HCT116 (cell line): ENCODE data around the gene DLG2. TPM values are rescaled to one million over a fixed set of nuclear protein-coding genes. Genes with fewer than 3 reads are reported as not detected.

ENCODE experiments used
- ATAC-seq: fragments of 200-7000 bp; cut with Tn5 transposase; 2 replicates; pipeline ENCODE4 v1.9.1; 2020; ENCODE audit warnings: mild to moderate bottlenecking, moderate library complexity
- BruUV-seq: library from RNA; stranded (reverse); fragments of 400-500 nt; replicated peaks from 2 replicates; lab custom pipeline; 2021; lab: Mats Ljungman, UMichigan
- CTCF ChIA-PET: fragments of 300-600 bp; sonication (Branson Sonifier 250); formaldehyde crosslinking; loops from one replicate; lab custom pipeline; 2021; ENCODE audit warnings: antibody characterized with exemption; lab: Charles Lee
- POLR2A ChIA-PET: fragments of 300-600, 350-600 bp; sonication (Branson Sonifier 250); formaldehyde crosslinking; loops from one replicate; lab custom pipeline; 2021; ENCODE audit warnings: antibody characterized with exemption; lab: Charles Lee
- RAD21 ChIA-PET, 2 experiments: fragments of 300-600 bp; sonication (Branson Sonifier 250); formaldehyde crosslinking; loops; one replicate each; lab custom pipeline; 2023; ENCODE audit warnings: low total read pairs in 2 of 2; ENCODE audit not compliant: uncharacterized antibody in 2 of 2, unreplicated experiment in 2 of 2, low non-redundant PET in 1 of 2; lab: Charles Lee
- DNase-seq: peaks from one replicate; pipeline ENCODE4 v3.0.0-alpha.2; 2010; ENCODE audit warnings: low read depth, low spot score
- H2AFZ ChIP-seq: fragments of 200-600 bp; shearing (Covaris generic), sonication (generic); 2 replicates; pipeline ENCODE4 v1.6.1; 2017; ENCODE audit warnings: low read depth, mixed run types, mixed read lengths, antibody characterized with exemption, low read length; ENCODE audit not compliant: poor library complexity, severe bottlenecking
- H3K27ac ChIP-seq: 2 replicates; pipeline ENCODE4 v1.5.1; 2012; ENCODE audit warnings: low read depth, low read length
- H3K27me3 ChIP-seq: fragments of 200-600 bp; sonication (generic); 2 replicates; pipeline ENCODE4 v1.6.1; 2016; ENCODE audit warnings: mixed run types, low read length, mixed read lengths; ENCODE audit not compliant: insufficient read depth
- H3K36me3 ChIP-seq, 2 experiments: fragments of 200-500 bp in 1 of 2; fragments of 200-600 bp in 1 of 2; sonication (Bioruptor generic) in 1 of 2; sonication (generic) in 1 of 2; 2 replicates each; pipeline versions ENCODE4 v1.5.1 to v1.6.1; 2014 to 2016; ENCODE audit warnings: low read length in 2 of 2, inconsistent platforms in 1 of 2, mixed read lengths in 1 of 2, mixed run types in 1 of 2; ENCODE audit not compliant: insufficient read depth in 2 of 2, control insufficient read depth in 1 of 2
- H3K4me1 ChIP-seq, 2 experiments: fragments of 200-600 bp in 1 of 2; sonication (generic) in 1 of 2; 2 replicates each; pipeline versions ENCODE4 v1.5.1 to v1.6.1; 2012 to 2017; ENCODE audit warnings: low read length in 2 of 2, inconsistent platforms in 1 of 2, mild to moderate bottlenecking in 1 of 2, mixed read lengths in 1 of 2, mixed run types in 1 of 2, moderate library complexity in 1 of 2; ENCODE audit not compliant: insufficient read depth in 2 of 2, control insufficient read depth in 1 of 2
- H3K4me2 ChIP-seq: fragments of 200-600 bp; sonication (generic); 2 replicates; pipeline ENCODE4 v1.6.1; 2017; ENCODE audit warnings: mixed run types, low read length, mixed read lengths
- H3K4me3 ChIP-seq, 2 experiments: fragments of 200-600 bp in 1 of 2; sonication (generic) in 1 of 2; replicated peaks in 1 of 2; 2 replicates each; pipeline ENCODE4 v1.5.1; 2011 to 2016; ENCODE audit warnings: low read length in 2 of 2, control low read depth in 1 of 2, low read depth in 1 of 2, mild to moderate bottlenecking in 1 of 2, mixed read lengths in 1 of 2, mixed run types in 1 of 2
- H3K79me2 ChIP-seq: fragments of 200-600 bp; sonication (generic); 2 replicates; pipeline ENCODE4 v1.6.1; 2017; ENCODE audit warnings: mild to moderate bottlenecking, mixed run types, low read length, moderate library complexity, mixed read lengths; ENCODE audit not compliant: insufficient read depth
- H3K9ac ChIP-seq: fragments of 200-600 bp; sonication (generic); 2 replicates; pipeline ENCODE4 v1.6.1; 2016; ENCODE audit warnings: low read length, mixed read lengths
- H3K9me2 ChIP-seq: fragments of 200-600 bp; sonication (generic), shearing (Covaris generic); 2 replicates; pipeline ENCODE4 v1.6.1; 2017; ENCODE audit warnings: mixed run types, mild to moderate bottlenecking, moderate library complexity; ENCODE audit not compliant: insufficient read depth
- H3K9me3 ChIP-seq, 2 experiments: fragments of 200-500 bp in 1 of 2; fragments of 200-600 bp in 1 of 2; sonication (Bioruptor generic) in 1 of 2; sonication (generic) in 1 of 2; 2 replicates each; pipeline ENCODE4 v1.6.1; 2014 to 2017; ENCODE audit warnings: low read length in 2 of 2, mixed read lengths in 2 of 2, inconsistent platforms in 1 of 2, low read depth in 1 of 2, mild to moderate bottlenecking in 1 of 2, mixed run types in 1 of 2, moderate library complexity in 1 of 2; ENCODE audit not compliant: control insufficient read depth in 1 of 2, insufficient read depth in 1 of 2
- H4K20me1 ChIP-seq: fragments of 200-600 bp; sonication (generic), shearing (Covaris generic); 2 replicates; pipeline ENCODE4 v1.6.1; 2017; ENCODE audit warnings: mixed run types, mild to moderate bottlenecking, moderate library complexity; ENCODE audit not compliant: insufficient read depth
- CBX3 ChIP-seq: IDR thresholded peaks from 2 replicates; pipeline ENCODE4 v1.6.1; 2012; ENCODE audit warnings: low read depth
- CEBPB ChIP-seq: IDR thresholded peaks from 2 replicates; pipeline ENCODE4 v1.6.1; 2012; ENCODE audit warnings: low read depth
- CTCF ChIP-seq, 3 experiments: fragments of 200-600 bp in 1 of 3; sonication (generic) in 1 of 3; IDR thresholded peaks in 2 of 3; conservative IDR thresholded peaks in 1 of 3; 2 replicates each; pipeline ENCODE4 v1.5.1; 2012 to 2017; ENCODE audit warnings: low read depth in 2 of 3, low read length in 2 of 3, antibody characterized with exemption in 1 of 3, borderline replicate concordance in 1 of 3, control low read depth in 1 of 3, mild to moderate bottlenecking in 1 of 3, mixed read lengths in 1 of 3, mixed run types in 1 of 3, moderate library complexity in 1 of 3; ENCODE audit not compliant: insufficient read depth in 1 of 3
- ELF1 ChIP-seq: IDR thresholded peaks from 2 replicates; pipeline ENCODE4 v1.6.1; 2012; ENCODE audit warnings: low read depth, borderline replicate concordance
- EZH2 ChIP-seq: fragments of 200-600 bp; sonication (generic); IDR thresholded peaks from 2 replicates; pipeline ENCODE4 v1.6.1; 2017; ENCODE audit warnings: antibody characterized with exemption, mixed run types
- FOSL1 ChIP-seq: IDR thresholded peaks from 2 replicates; pipeline ENCODE4 v1.6.1; 2012; ENCODE audit warnings: low read depth
- MAX ChIP-seq: IDR thresholded peaks from 2 replicates; pipeline ENCODE4 v1.6.1; 2012
- POLR2A ChIP-seq: IDR thresholded peaks from 2 replicates; pipeline ENCODE4 v1.7.0; 2011; ENCODE audit warnings: borderline replicate concordance; ENCODE audit not compliant: insufficient read depth, insufficient read length; ENCODE audit errors: extremely low read depth
- POLR2AphosphoS5 ChIP-seq: IDR thresholded peaks from 2 replicates; pipeline ENCODE4 v1.6.1; 2011; ENCODE audit warnings: mild to moderate bottlenecking, low read depth, low read length, moderate library complexity
- RAD21 ChIP-seq: IDR thresholded peaks from 2 replicates; pipeline ENCODE4 v1.6.1; 2012; ENCODE audit warnings: low read depth, mild to moderate bottlenecking
- SRF ChIP-seq: IDR thresholded peaks from 2 replicates; pipeline ENCODE4 v1.6.1; 2012; ENCODE audit warnings: low read depth
- ZNF274 ChIP-seq: fragments of 200-500 bp; sonication (Bioruptor generic); IDR thresholded peaks from 2 replicates; pipeline ENCODE4 v1.6.1; 2014; ENCODE audit warnings: mild to moderate bottlenecking, low read depth, low read length, inconsistent platforms
- intact Hi-C: fragments of 100-400 bp; cut with micrococcal nuclease; formaldehyde crosslinking; loops from 2 replicates; pipeline ENCODE4 v1.10.0; 2022
- total RNA-seq: library from RNA; stranded (reverse); gene quantifications from one replicate; pipeline ENCODE4 v1.2.1, GENCODE V29; 2021; ENCODE audit not compliant: unreplicated experiment

DLG2 gene
- total RNA-seq, 1 experiment from 2014 or later = 2.4 TPM

GRCh38 chr11:85596886-85597285 lies 30.3 kb downstream of the DLG2 start:
- no peaks in the 10 kb centered on the region for H3K4me1 ChIP-seq
- no peak overlapping the region for H3K27ac ChIP-seq
- no peak overlapping the region for H3K4me2 ChIP-seq
- H3K9me3 ChIP-seq = no peaks in the 10 kb centered on the region
- RAD21 ChIA-PET = no interaction called here
- no peaks in the 10 kb centered on the region for H4K20me1 ChIP-seq
- POLR2A ChIA-PET = no interaction called here
- no peaks in the 10 kb centered on the region for H3K79me2 ChIP-seq
- no peaks in the 10 kb centered on the region for H3K27me3 ChIP-seq
- H2AFZ ChIP-seq = no peak overlapping the region
- no TSS peak for BruUV-seq
- intact Hi-C loops = loop anchor here (5.0 to 10.0 kb wide), 5 partner anchors 230 to 975 kb away; no protein-coding TSS in a partner anchor
- CTCF ChIA-PET = no interaction called here
- DNase-seq = no peak
- no peaks in the 10 kb centered on the region for H3K36me3 ChIP-seq
- ATAC-seq = no peak
- H3K4me3 ChIP-seq = no peak overlapping the region
- no peak overlapping the region for H3K9ac ChIP-seq
- H3K9me2 ChIP-seq = no peaks in the 10 kb centered on the region
- TF ChIP-seq SRF (no peak), ZNF274 (no peak), EZH2 (no peak), POLR2AphosphoS5 (no peak), CEBPB (no peak), CBX3 (no peak), FOSL1 (no peak), MAX (no peak)
- TF ChIP-seq, all 23 proteins: peak for 0

DNA sequence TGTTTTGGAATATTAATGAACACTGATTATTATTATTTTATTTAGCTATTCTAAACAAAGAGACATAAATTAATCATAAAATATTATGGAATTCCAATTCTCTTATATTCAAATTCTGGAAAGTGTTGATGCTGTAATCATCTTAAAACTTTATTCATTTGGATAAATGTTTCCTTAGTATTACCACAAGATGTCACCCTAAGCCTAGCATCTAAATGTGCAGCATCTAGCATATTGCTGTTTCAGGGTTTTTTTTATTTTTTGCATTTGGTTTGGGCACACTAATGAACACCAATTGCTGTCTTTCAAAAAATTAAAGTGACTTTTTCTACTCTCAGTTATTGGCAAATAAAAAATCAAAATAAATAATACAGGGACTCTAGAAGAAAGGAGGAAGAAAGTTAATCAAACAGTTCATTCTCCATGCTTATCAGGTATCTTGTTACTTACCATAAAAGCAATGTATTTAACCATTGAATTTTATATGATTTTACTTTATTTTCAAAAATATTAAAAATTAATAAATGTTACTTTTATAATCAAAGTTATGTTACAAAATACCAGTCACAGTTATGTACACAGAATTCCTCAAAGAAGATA lies 31.8 kb downstream of the DLG2 start:
- ATAC-seq = peak; percentile 62
- BruUV-seq = no TSS peak
- H3K4me2 ChIP-seq = no peak overlapping the region
- DNase-seq = peak; percentile 46
- RAD21 ChIA-PET = interaction anchor here in 1 of 2 experiments (0.7 kb wide), 1 partner anchor 210 kb away, joined by 3 read pairs; no protein-coding TSS in a partner anchor
- H3K27ac ChIP-seq = no peak overlapping the region
- H4K20me1 ChIP-seq = no peaks in the 10 kb centered on the region
- CTCF ChIA-PET = no interaction called here
- H2AFZ ChIP-seq = no peak overlapping the region
- H3K9me3 ChIP-seq = no peaks in the 10 kb centered on the region
- no peaks in the 10 kb centered on the region for H3K79me2 ChIP-seq
- H3K4me3 ChIP-seq = no peak overlapping the region
- POLR2A ChIA-PET = no interaction called here
- TF ChIP-seq ELF1 (no peak), RAD21 (peak; percentile 89), CTCF (IDR thresholded peaks at IDR 0.05 in 2 of 3, conservative IDR thresholded peaks at IDR 0.05 in 1 of 3; ENCODE audit: borderline replicate concordance in 1 of 3, insufficient read depth in 1 of 3, low read depth in 2 of 3, low read length in 2 of 3) (peak; percentile 29 to 80 (median 65); a peak in 5 of 6 replicates), POLR2A (no peak)
- no peaks in the 10 kb centered on the region for H3K4me1 ChIP-seq
- H3K9ac ChIP-seq = no peak overlapping the region
- H3K27me3 ChIP-seq = no peaks in the 10 kb centered on the region
- intact Hi-C loops = loop anchor here (1.0 to 10.0 kb wide), 6 partner anchors 232 to 977 kb away; no protein-coding TSS in a partner anchor
- H3K9me2 ChIP-seq = no peaks in the 10 kb centered on the region
- no peaks in the 10 kb centered on the region for H3K36me3 ChIP-seq
